ENCODE results near the gene RHBG. TPM values are rescaled to one million over a fixed set of nuclear protein-coding genes. Genes with fewer than 3 reads are reported as not detected.

The RHBG gene
- total RNA-seq, 4 donors from 2014 or later, result 0.23 to 1.6 (median 1.1) TPM

DNA sequence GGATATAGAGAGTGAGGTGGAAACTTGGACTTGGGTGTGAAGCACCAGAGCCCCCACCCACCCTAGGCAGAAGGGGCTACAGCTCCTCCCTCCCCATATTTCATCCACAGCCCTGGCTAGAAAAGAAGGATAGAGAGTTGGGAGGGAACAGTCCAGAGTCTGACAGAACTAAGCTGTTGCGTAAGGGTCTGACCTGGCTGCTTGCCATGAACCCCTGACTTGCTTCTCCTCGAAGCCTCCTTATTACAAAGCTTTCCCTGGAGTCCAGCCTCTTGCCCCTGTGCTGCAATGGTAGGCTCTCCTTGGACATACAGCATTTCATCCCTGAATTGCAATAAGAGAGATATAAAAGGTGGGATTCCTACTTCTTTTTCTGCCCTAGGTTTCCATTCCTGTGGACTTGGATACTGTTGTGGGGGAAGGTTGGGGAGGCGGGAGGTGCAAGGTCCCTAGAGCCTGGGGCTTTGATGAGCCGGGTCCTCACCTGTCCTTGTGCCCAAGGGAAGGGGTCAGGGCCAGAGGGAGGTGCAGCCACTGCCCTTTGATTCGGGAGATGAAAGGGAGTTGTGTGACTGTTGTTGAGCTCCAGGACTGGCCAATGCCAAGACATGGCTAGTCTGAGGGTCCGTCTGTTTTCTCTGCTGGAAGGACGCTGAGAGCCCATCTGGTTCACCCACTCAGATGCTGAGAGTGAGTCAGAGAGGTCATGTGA, 2.7 kb downstream of the RHBG start:
- WGBS, 2 donors, result 49 to 52% methylated on average over 5 to 7 of the region's 7 CpGs
- TF ChIP-seq POLR2A (IDR thresholded peaks at IDR 0.05), result no peak
- TF ChIP-seq, protein P1, sequence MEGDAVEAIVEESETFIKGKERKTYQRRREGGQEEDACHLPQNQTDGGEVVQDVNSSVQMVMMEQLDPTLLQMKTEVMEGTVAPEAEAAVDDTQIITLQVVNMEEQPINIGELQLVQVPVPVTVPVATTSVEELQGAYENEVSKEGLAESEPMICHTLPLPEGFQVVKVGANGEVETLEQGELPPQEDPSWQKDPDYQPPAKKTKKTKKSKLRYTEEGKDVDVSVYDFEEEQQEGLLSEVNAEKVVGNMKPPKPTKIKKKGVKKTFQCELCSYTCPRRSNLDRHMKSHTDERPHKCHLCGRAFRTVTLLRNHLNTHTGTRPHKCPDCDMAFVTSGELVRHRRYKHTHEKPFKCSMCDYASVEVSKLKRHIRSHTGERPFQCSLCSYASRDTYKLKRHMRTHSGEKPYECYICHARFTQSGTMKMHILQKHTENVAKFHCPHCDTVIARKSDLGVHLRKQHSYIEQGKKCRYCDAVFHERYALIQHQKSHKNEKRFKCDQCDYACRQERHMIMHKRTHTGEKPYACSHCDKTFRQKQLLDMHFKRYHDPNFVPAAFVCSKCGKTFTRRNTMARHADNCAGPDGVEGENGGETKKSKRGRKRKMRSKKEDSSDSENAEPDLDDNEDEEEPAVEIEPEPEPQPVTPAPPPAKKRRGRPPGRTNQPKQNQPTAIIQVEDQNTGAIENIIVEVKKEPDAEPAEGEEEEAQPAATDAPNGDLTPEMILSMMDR (IDR thresholded peaks at IDR 0.05), result no peak
- no peak for DNase-seq

DNA sequence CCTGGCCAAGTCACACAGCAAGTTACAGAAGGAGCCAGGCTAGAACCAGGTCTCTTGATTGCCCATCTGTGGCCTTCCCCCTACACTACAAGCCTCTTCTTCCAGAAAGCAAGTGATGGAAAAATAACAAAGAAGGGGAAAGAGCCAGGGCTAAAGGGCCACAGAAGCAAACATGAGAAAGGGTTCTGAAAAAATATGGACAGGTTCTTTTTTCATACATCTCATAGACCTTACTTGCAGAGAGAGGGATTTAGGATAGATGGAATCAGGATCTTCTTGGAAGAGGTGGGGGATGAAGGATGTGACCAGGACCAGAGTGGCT, 3.2 kb downstream of the RHBG start:
- Histone ChIP-seq H3K27ac (no peak overlapping the region), H3K9me3 (no peaks in the 10 kb centered on the region), H3K4me1 (peaks cover 7 to 13% (median 7%) of the 10 kb centered on the region in 3 donors), H3K27me3 (peaks cover 0 to 71% (median 0%) of the 10 kb centered on the region in 4 donors), H3K4me3 (no peak overlapping the region), H3K36me3 (no peaks in the 10 kb centered on the region)
- intact Hi-C loops (cut with DNase I), result no loop called here
- DNase-seq, result no peak
- TF ChIP-seq POLR2A (IDR thresholded peaks at IDR 0.05), result no peak
- TF ChIP-seq, protein P1 (IDR thresholded peaks at IDR 0.05), result no peak

More for the DNA sequence above, 2.7 kb downstream of the RHBG start:
- Histone ChIP-seq H3K36me3 (no peaks in the 10 kb centered on the region), H3K27me3 (peaks cover 0 to 76% (median 0%) of the 10 kb centered on the region in 4 donors), H3K4me3 (no peak overlapping the region), H3K4me1 (peaks cover 7 to 13% (median 7%) of the 10 kb centered on the region in 3 donors), H3K9me3 (no peaks in the 10 kb centered on the region), H3K27ac (no peak overlapping the region)
- intact Hi-C loops (cut with DNase I), result no loop called here

DNA sequence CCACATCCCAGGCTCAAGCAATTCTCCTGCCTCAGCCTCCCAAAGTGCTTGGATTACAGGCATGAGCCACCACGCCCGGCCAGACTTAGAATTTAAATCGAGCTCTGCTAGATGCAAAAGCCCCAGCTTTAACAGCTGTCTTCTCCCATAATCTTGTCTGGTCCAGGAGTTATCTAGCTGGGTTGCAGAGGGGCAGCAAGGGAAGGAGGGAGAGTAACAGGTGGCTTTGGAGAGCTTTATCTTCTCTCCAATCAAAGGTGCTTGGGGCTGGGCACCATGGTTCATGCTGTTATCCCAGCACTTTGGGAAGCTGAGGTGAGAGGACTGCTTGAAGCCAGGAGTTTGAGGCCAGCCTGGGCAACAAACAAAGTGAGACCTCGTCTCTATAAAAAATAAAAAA, 3.9 kb downstream of the RHBG start:
- TF ChIP-seq POLR2A (IDR thresholded peaks at IDR 0.05), result no peak
- TF ChIP-seq, protein P1 (IDR thresholded peaks at IDR 0.05), result no peak
- intact Hi-C loops (cut with DNase I), result no loop called here
- no peak overlapping the region for H3K4me3 ChIP-seq
- WGBS, 2 donors, result 68 to 80% methylated on average over 4 of the region's 4 CpGs
- H3K27me3 ChIP-seq, result peaks cover 0 to 68% (median 0%) of the 10 kb centered on the region in 4 donors
- no peak overlapping the region for H3K27ac ChIP-seq
- DNase-seq, result no peak
- no peaks in the 10 kb centered on the region for H3K36me3 ChIP-seq
- H3K4me1 ChIP-seq, result peaks cover 7 to 13% (median 7%) of the 10 kb centered on the region in 3 donors
- H3K9me3 ChIP-seq, result no peaks in the 10 kb centered on the region

DNA sequence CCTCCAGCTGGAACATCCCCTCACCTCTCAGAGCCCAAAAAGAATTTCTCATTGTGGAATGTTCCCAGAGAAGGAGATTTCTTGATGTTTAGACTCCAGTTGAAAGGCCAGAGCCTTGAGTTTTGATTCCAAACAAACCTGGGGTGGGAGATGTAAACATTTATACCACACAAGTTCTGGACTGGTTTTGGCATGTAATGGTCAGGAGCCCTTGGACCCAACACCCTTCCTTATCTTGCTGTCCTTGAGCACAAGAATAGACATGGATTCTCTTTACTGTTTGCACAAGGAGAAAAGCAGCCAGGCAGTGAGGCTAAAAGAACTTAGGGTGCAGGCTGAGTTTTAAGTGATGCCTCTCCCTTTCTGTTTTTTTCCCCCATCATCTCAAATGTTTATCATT, 4.5 kb downstream of the RHBG start:
- Histone ChIP-seq H3K36me3 (no peaks in the 10 kb centered on the region), H3K27me3 (peaks cover 0 to 61% (median 0%) of the 10 kb centered on the region in 4 donors), H3K27ac (no peak overlapping the region), H3K4me1 (peaks cover 7 to 12% (median 7%) of the 10 kb centered on the region in 3 donors), H3K4me3 (no peak overlapping the region), H3K9me3 (no peaks in the 10 kb centered on the region)
- no peak for TF ChIP-seq POLR2A (IDR thresholded peaks at IDR 0.05)
- TF ChIP-seq, protein P1 (IDR thresholded peaks at IDR 0.05), result no peak
- no peak for DNase-seq
- intact Hi-C loops (cut with DNase I), result no loop called here

DNA sequence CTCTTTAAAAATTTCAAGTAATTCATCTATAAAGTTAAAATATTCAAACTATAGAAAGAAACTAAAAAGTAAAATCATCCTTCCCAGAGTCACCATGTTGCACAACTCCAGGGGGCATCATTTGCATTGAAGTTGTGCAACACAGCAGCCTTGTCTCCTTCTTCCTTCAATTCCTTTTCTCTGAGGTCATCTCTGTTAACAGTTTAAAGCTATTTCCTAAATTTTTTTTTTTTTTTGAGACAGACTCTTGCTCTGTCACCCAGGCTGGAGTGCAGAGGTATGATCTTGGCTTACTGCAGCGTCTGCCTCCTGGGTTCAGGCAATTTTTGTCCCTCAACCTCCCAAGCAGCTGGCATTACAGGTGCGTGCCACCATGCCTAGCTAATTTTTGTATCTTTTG, 7.1 kb downstream of the RHBG start:
- DNase-seq, result no peak
- Histone ChIP-seq H3K27ac (no peak overlapping the region), H3K9me3 (no peaks in the 10 kb centered on the region), H3K4me3 (no peak overlapping the region), H3K27me3 (peaks cover 0 to 37% (median 0%) of the 10 kb centered on the region in 4 donors), H3K36me3 (no peaks in the 10 kb centered on the region), H3K4me1 (no peaks in the 10 kb centered on the region)
- WGBS, 2 donors, result 79 to 82% methylated on average over 2 of the region's 2 CpGs
- intact Hi-C loops (cut with DNase I), result no loop called here
- TF ChIP-seq POLR2A (IDR thresholded peaks at IDR 0.05), result no peak
- TF ChIP-seq, protein P1 (IDR thresholded peaks at IDR 0.05), result no peak
